ENCODE measurements around the gene PEPD.

The PEPD gene

DNA sequence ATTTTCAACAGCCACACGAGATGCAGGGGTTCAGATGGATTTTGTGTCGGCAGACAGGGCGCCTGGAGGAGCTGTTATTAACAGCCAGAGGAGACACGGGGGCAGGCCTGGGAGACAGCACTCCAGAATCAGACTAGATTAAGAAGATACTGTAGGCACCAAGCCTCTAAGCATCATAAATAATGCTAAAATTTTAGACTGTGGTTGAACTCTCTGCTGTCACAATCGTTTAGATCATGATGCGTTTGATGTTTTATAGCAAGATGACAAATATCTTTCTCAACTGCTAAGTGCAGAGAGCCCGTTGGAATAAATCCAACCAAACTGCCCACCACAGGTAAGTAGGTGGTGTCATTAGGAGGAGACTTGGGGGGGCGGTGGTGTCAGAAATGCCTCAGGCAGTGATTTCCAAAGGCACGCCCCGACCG lies 84.2 kb downstream of the PEPD start:
- no peak overlapping the region for H3K4me3 ChIP-seq (replicated peaks; ENCODE audit: low read depth, low read length)
- TF ChIP-seq, protein P1, sequence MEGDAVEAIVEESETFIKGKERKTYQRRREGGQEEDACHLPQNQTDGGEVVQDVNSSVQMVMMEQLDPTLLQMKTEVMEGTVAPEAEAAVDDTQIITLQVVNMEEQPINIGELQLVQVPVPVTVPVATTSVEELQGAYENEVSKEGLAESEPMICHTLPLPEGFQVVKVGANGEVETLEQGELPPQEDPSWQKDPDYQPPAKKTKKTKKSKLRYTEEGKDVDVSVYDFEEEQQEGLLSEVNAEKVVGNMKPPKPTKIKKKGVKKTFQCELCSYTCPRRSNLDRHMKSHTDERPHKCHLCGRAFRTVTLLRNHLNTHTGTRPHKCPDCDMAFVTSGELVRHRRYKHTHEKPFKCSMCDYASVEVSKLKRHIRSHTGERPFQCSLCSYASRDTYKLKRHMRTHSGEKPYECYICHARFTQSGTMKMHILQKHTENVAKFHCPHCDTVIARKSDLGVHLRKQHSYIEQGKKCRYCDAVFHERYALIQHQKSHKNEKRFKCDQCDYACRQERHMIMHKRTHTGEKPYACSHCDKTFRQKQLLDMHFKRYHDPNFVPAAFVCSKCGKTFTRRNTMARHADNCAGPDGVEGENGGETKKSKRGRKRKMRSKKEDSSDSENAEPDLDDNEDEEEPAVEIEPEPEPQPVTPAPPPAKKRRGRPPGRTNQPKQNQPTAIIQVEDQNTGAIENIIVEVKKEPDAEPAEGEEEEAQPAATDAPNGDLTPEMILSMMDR (IDR thresholded peaks at IDR 0.05; ENCODE audit: low read length, missing control alignments): no peak
- DNase-seq (ENCODE audit: low read depth): no peak

DNA sequence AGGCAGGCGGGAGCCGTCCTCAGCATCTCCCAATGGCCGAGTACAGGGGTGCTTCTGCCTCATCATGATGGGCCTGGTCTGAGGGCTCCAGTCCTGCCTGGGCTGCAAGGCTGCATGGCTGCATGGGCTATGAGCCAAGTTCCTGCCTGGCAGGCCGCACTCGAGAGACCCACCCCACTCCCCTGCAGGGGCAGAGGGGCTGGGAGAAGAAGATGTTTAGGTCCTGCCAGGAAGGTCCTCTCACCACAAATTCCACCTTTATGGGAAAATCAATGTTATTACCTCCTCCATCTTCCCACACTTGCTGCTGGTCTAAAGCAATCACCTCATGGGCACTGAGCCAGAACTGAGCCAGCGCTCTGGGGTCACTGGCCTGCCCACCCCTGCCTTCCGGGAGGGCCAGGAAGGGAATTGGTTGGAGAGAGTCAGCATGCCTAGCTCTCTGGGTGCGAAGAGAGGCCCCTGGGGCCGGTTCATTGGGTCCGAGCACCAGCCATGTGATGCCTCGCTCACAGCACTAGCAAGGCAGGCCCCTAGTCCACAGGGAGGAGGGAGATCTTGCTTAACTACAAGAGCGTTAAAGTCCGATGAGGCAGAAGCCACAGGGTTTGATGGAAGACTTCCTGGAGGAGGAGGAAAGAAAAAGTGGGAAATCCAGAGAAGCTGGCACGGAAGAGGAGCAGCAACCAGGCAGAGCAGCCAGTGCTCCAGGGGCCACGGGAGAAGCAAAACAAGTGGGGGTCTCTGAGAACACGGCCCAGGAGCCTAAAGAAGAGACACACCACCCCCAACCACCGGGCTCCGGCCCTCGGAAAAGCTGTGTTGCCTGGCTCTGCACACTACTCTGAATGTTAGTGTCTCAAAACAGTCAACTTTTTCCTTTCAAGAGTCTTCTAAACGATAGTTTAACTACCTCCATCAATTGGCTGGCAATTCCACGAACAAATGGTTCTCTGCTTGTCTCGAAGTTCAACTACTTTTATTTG lies 84.9 kb downstream of the PEPD start:
- H3K4me3 ChIP-seq (replicated peaks; ENCODE audit: low read depth, low read length): no peak overlapping the region
- DNase-seq (ENCODE audit: low read depth): no peak
- TF ChIP-seq, protein P1 (IDR thresholded peaks at IDR 0.05; ENCODE audit: low read length, missing control alignments): no peak

DNA sequence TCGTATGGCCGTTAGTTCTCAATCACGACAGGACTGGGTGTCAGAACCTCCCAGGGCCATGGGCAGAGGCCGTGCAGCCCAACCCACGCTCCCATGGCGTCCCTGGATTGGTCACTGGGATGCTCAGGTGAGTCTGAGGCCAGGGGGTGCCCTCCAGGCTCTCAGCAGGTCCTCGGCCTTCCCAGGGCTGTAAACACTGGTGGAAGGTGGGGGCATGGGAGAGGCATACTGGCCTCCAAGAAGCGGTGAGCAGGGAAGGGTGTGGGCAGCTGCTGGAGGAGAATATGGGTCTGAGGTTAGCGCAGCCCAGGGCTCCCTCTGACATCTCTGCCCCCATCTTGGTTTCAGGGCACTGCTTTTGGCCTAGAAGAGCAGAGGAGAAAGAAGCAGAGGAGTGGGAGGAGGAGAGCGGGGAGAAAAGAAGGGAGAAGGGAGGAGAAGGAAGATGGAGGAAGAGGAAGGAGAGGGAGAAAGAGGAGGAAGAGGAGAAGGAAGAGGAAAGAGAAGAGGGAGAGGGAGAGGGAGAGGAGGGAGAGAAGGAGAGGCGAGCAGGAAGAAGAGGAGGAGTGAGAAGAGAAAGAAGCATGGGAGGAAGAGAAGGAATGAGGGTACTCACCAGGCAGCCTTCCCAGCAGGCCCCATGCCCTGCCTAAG lies 85.8 kb downstream of the PEPD start:
- TF ChIP-seq, protein P1 (IDR thresholded peaks at IDR 0.05; ENCODE audit: low read length, missing control alignments): no peak

DNA sequence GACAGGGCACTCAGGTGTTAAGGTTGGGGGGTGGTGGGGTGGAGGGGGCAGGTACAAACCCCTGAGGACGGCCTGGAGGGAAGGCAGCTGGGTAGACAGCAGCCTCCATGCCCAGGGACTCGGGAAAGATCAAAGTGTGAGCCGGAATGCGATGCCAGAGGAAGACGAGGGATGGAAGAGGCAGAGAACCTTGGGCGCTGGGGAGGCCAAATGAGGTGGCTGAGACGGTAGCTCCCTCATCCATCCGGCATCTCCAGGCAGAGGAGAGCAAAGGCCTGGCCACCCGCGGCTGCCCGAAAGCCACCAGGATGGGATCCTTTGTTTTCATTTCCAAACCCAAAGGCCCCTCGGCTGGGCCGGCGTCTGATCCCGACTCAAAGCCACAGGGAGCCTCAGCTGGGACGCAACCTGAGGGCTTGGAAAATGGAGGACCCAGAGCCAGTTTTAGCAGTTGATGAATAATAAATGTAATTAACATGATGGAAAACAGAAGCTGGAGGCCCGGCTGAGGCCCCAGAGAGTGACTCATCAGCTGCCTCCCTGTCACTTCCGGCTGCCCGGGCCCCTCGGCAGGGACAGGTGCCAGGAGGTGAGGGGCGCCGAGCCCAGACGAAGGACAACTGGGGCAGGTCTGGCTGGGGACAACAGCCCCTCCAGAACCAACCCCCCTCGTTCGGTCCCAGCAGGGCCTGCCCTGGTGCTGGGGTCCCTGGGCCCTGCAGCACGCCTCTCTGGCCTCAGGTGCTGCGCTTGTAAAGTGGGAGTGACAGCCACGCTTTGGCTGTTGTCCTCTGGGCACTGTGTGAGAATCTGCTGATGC lies 86.5 kb downstream of the PEPD start:
- DNase-seq (ENCODE audit: low read depth): peak; percentile 18
- H3K4me3 ChIP-seq (replicated peaks; ENCODE audit: low read depth, low read length): no peak overlapping the region
- TF ChIP-seq, protein P1 (IDR thresholded peaks at IDR 0.05; ENCODE audit: low read length, missing control alignments): no peak

More for the DNA sequence above, 85.8 kb downstream of the PEPD start:
- DNase-seq (ENCODE audit: low read depth): no peak
- H3K4me3 ChIP-seq (replicated peaks; ENCODE audit: low read depth, low read length): no peak overlapping the region

DNA sequence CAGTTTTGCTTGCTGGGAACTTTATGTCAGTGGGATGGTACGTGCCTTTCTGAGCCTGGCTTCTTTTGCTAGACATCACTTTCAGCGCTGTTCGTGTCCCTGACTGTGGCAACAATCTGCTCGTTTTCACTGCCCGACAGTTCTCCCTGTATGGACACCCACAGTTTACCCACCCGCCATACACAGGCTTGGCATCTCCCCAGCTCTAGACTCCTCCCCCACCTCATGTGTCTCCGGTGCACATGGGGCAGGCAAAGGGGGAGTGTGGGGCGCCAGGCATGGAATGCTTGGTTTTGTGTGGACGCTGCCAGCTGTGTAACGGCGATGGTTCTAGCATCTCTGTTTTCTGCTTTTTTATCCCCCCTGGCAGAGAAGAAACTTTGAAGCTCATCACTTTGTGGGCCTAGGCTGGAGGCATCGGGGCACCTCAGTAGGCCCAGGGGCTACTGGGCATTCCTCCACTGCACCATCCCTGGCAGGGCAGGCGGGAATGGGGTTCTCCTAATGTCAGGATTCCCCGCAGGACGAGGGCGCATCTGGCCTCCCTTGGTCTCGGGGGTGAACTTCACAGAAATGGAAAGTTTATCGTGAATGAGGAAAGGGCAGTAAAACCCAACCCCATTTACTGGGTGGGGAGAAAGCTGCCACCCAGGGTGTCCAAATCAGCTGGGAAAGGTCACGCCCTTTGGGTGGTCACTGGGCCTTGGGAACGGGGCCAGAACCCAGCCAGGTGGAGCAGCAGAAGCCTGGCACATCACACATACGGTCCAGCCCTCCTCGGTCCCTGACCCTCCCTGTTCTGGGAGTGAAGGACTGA lies 87.3 kb downstream of the PEPD start:
- H3K4me3 ChIP-seq (replicated peaks; ENCODE audit: low read depth, low read length): no peak overlapping the region
- TF ChIP-seq, protein P1 (IDR thresholded peaks at IDR 0.05; ENCODE audit: low read length, missing control alignments): no peak
- no peak for DNase-seq (ENCODE audit: low read depth)
